ENCODE data around the gene NCAPG.

Gene NCAPG, protein sequence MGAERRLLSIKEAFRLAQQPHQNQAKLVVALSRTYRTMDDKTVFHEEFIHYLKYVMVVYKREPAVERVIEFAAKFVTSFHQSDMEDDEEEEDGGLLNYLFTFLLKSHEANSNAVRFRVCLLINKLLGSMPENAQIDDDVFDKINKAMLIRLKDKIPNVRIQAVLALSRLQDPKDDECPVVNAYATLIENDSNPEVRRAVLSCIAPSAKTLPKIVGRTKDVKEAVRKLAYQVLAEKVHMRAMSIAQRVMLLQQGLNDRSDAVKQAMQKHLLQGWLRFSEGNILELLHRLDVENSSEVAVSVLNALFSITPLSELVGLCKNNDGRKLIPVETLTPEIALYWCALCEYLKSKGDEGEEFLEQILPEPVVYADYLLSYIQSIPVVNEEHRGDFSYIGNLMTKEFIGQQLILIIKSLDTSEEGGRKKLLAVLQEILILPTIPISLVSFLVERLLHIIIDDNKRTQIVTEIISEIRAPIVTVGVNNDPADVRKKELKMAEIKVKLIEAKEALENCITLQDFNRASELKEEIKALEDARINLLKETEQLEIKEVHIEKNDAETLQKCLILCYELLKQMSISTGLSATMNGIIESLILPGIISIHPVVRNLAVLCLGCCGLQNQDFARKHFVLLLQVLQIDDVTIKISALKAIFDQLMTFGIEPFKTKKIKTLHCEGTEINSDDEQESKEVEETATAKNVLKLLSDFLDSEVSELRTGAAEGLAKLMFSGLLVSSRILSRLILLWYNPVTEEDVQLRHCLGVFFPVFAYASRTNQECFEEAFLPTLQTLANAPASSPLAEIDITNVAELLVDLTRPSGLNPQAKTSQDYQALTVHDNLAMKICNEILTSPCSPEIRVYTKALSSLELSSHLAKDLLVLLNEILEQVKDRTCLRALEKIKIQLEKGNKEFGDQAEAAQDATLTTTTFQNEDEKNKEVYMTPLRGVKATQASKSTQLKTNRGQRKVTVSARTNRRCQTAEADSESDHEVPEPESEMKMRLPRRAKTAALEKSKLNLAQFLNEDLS

DNA sequence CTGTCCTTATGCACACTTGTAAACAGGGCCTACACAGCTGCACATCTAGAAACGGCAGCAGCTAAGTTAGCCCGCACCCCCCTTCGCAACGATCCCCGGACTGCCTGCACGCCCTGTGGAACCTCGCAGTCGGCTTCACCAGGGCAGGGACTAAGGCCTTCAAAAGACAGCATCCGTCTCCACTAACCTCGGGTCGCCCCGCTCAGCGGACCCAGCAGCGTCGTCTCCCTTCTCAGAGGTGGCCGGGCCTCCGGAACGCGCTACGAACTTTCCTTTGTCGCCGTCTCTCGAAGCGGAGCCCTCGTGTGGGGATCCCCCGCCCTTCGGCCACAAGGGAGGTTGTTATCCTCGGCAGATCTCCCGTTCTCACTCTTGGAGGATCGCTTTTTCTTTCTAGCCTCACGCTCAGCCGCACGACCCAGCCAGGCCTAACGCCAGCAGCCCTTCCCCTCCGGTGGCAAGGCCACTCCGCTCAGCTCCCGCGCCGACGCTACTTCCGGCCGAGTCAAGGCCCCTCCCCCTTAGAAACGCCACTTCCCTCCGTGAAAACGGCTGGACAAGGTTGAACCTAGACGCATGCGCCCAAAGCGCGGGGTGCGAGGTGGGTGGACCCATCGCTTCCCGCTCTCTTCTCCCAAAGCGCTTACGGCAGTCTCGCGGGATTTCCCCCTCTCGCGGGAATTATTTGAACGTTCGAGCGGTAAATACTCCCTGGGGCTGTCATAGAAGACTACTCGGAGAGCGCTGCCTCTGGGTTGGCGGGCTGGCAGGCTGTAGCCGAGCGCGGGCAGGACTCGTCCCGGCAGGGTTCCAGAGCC lies at the start of gene NCAPG, which contains the start of gene DCAF16:
NCAPG (plus strand) TSS at position 720 of the 818 bp plus-strand sequence. CDS start 99 bp downstream, outside the sequence.
DCAF16 (minus strand) TSS at position 498 of the 818 bp plus-strand sequence. CDS start 6,616 bp downstream, outside the sequence.
- peak; percentile 95 for DNase-seq

DNA sequence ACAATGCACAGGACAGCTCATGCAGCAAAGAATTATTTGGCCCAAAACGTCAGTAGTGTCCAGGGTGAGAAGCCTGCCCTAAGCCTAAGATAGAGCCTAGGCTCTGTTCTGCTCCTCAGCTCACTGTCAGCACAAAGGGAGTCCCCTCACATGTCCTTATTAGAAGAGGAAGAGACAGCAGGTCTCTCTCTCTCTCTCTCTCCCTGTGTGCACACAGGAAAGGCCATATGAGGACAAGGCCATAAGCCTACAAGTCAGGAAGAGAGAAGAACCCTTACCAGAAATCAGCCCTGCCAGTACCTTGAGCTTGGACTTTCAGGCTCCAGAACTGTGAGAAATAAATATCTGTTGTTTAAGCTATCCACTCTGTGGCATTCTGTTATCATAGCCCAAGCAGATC lies 49.7 kb upstream of the NCAPG start:
- no peak for DNase-seq

DNA sequence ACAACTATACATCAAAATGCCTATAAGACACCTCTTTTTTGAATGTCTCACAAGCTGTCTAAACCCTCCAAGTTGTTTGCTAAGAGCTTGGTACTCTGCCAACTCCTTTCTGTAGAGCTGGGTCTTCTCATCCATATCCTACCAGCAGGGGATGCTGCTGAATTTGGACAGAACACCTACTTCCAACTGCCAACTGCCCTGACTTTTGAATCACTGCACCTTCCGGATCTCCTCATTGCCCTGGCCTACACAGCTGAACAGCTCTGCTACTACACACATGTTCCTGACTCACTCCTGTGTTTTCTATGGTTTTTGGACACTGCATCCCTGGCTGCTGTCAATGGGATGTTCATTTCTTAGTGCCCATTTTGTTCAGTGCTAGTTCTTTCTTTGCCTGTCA lies 48.1 kb upstream of the NCAPG start:
- no peak for DNase-seq

DNA sequence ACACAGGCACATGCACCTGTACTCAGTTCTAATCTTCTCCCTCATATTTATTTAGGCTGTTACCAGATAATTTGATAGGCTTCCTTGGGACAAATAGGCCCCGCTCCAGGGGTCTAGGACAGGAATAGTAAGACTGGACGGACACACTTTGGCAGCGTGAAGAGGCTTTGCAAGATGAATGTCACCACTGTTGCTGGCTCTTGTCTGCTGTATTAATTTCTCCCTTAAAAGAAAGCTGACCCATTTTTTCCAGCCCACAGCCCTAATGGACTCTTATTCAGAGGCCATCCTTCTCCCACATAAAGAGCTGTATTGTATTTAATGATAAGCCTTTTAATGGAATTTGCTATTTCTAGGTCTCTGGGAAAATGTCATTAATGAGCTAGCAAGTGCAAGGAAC lies 47.4 kb upstream of the NCAPG start:
- DNase-seq: no peak

DNA sequence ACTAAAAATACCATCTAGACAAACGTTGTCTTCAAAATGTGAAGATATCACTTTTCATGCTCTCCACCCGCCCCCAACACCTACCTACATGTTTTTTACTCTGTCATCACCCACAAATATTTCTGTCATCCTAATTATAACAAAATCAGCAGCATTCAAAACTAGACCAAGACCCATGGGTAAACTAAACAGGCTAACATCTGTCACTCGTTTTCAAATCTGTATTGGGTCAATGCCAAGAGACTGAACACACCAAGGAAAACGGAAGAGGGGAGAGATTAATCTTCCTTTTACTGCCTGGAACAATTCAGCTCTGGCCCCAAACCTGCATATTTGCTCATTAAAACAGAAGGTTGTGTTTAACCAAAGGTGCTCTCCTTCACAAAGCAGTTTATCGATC lies 46.8 kb upstream of the NCAPG start:
- no peak for DNase-seq

DNA sequence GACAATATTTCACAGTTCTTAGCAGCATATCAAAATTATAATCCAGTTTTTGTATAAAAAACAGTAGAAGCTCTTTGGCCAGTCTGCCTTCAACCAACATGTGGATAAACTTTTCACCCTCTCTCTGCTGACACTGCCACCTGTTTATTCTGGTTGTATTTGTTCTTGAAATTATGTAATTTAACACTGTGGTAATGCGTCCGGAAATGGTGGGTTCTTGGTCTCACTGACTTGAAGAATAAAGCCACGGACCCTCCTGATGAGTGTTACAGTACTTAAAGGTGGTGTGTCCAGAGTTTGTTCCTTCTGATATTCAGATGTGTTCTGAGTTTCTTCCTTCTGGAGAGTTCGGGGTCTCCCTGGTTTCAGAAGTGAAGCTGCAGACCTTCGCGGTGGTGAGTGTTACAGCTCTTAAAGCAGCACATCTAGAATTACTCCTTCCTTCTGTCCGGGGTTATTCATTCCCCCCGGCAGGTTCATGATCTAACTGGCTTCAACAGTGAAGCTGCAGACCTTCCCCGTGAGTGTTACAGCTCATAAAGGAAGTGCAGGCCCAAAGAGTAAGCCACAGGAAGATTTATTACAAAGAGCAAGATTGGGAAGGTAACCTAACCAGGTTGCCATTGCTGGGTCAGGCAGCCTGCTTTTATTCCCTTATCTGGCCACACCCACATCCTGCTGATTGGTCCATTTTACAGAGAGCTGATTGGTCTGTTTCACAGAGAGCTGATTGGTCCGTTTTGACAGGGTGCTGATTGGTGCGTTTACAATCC lies 45.1 kb upstream of the NCAPG start:
- no peak for DNase-seq

DNA sequence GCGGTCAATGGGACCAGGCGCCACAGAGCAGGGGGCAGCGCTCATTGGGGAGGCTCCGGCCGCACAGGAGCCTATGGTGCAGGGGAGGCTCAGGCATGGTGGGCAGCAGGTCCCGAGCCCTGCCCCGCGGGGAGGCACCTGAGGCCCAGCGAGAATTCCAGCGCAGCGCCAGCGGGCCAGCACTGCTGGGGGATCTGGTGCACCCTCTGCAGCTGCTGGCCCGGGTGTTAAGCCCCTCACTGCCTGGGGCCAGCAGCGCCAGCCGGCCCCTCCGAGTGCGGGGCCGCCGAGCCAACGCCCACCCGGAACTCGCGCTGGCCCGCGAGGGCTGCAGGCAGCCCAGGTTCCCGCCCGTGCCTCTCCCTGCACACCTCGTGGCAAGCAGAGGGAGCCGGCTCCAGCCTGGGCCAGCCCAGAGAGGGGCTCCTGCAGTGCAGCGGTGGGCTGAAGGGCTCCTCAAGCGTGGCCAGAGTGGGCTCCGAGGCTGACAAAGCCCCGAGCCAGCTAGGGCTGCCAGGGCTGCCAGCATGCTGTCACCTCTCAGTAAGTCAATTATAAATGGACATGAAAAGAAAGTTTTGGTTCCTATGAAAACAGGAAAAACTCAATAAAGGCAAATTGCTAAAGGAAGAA lies 43.8 kb upstream of the NCAPG start:
- DNase-seq: no peak

DNA sequence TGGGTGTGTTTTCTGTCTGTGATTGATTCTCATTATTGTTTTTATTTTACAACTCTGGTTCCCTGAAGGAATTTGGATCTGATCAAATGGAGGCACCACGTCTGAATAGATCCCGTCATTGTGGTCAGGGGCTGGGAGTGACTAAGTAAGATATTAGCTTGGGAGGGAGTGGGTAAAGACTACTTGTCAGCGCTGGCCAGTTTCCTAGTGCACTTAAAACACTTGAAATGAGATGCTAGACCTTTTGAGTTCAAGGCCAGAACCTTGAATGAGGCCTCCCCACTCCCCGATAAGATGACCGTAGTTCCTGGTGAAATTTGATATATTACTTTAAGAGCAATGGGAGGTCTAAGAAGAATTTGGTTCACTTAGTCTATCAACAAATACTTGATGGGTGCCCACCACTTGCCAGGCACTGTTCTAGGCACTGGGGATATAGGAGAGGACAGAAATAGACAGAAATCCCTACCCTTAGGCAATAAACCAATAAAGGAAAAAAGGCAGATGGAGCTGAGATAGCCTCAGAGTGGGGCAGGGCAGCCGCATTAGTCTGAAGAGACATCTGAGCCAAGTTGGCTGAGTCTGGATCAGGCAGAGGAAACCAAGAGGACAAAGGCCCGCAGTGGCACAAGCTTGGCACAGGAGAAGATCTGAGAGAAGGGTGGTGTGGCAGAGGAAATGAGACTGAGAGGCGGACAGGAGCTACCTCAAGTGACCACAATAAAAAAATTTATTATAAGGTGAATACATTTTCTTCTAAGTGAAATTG lies 41.2 kb upstream of the NCAPG start:
- DNase-seq: no peak

DNA sequence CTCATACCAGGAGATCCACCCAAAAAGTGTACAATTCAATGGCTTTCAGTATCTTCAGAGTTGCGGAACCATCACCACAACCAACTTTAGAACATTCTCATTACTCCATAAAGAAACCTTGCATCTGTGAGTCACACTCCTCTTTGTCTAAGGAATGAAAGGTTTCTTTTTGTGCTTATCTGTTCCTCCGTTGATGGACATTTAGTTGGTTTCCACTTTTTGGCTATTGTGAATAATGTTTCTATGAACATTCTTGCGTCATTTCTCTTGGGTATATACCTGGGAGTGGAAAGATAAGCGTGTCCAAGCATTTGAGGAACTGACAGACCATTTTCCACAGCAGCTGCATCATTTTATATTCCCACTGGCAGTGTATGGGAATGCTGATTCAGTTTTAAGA lies 39.9 kb upstream of the NCAPG start:
- DNase-seq: no peak

DNA sequence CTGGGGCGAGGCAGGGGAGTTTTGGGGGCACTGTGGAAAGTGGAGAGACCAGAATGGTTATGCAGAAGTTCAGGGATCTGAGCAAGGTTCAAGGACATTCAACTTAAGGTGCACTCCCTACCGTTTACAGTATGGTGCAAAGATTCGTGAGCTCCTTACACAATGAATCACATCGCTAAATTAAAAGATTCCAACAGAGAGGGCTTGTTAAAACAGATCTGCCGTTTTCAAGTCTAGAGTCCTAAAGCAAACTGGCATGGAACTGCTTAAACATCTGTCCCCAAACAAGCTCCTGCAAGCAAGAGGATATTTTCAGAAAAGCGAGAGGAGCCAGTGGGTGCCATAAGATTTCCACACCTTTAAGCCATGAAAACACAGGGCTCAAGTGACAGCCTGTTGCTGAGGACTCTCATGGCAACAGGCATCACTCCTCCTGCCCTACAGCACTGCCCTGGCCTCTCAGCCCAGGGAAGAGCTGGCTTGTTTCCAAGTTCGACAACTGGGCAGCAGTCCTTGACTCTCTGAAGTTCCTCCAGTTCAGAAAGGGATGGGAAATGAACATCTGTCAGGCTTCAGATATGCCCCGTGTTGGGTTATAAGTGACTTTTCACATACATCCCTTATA lies 39.4 kb upstream of the NCAPG start:
- DNase-seq: no peak

DNA sequence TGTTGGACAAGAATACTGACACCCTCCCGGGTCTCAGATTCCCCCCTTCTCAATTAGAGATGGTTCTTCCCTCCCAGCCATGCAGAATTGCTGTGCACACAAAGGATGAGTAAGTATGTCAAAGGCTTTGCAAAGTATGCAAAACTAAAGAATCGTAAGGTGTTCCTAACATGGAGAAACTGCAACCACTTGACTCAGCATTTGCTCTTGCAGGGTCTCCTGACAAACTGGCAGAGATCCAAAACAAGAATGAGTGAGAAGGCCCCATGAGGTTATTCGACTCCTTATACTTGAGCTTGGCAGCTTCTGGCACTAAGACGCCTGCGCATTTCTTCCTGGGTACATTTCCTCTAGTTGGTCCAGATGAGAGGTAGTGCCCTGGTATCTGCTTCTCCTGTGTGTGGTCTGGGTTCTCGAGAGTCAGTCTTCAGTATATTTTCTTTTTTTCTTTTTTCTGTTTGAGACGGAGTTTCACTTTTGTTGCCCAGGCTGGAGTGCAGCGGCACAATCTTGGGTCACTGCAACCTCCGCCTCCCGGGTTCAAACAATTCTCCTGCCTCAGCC lies 37.6 kb upstream of the NCAPG start:
- DNase-seq: no peak

DNA sequence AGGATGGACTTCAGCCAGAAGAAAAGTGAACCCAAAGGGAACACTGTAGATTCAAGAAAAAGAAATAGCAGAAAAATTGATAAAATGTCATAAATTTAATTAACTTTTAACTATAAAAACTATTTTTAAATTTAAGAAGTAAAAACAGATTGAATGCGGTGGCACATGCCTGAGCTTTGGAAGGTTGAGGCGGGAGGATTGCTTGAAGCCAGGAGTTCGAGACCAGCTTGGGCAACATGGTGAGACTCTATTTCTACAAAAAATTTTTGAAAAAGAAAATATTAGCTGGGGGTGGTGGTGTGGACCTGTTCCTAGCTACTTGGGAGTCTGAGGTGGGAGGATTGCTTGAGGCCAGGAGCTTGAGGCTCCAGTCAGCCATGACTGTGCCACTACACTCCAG lies 32.3 kb upstream of the NCAPG start:
- no peak for DNase-seq

DNA sequence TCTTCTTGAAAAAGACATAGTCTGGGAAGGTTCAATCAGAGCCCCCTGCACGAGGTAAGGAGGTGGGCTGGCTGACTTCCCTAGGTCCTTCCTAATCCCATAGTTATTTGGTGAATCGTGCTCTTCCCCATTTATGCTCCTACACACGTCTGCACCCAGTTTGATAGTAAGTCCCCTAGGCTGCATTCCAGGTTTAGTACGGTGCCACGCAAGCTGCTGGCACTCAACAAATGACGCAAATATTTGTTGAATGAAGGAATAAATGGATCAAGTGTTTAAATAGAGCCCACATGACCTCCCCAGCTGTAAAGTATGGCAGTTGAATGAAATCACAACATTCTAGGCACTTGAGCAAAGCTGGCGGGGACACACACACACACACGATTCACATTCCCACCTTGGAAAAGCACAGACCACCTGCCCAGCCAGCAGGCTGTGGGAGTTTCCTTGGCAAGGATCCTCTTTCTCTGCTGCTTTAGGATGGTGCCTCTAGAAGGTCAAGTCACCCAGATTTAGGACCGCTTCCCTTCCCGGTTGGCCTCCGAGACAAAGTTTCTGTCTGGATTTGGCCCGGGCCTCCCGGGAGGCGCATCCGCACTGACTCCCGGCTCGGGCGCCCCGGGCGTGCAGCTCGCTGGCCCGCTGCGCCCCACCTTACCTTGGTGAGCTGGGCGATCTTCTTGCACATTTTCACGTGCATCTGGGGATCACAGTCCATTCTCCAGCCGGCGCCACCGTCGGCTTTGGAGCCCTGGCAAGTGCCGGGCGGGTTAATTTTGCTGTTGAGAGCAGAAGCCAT lies 30.1 kb upstream of the NCAPG start:
- DNase-seq: peak; percentile 57

DNA sequence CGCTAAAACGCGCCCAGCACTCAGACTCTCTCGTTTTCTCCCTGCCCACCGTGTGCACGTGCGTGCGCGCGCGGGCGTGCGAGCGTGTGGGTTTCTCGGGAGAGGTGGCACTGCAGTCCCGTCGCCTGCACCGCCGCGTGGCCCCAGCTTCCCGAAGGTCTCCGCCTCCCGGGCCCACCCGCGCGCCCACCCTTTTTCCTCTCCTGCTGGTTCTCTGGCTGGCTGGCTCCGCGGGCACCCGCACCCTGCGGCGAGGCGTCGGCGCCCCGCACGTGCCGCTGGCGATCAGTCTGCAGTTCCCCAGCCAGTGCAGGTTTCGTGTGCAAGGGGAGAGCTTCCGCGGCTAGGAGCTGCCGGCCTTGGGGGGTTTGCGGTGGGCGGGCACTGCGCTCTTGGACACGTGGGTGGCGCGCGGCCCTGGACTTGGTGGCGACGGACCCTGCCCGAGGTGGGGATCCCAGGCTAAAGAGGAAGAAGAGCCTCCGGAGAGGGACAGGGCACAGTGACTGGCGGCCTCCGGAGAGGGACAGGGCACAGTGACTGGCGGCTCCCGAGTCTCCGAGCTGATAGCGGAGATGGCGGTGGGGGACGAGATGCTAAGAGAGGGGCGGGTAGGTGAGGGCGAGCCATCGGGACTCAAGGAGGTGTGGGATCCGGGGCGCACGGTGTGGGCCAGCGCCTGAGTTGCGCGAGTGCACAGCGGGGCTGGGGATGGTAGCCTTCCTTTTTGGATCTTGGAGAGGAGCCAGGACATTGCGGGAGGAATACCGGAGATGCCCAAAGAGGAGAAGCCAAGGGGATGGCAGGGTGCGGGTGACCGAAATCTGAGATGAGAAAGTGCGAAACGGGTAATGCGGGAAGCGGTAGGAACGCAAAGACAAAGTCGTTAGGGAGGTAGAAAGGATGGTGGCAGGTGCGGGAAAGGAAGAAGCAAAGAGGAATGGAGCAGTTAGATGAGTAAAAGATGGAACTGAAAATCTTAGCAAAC lies 29.2 kb upstream of the NCAPG start, which contains the start of gene FAM184B:
FAM184B (minus strand) TSS at position 322 of the 988 bp plus-strand sequence. CDS start 322 bp downstream, outside the sequence.
- no peak for DNase-seq

DNA sequence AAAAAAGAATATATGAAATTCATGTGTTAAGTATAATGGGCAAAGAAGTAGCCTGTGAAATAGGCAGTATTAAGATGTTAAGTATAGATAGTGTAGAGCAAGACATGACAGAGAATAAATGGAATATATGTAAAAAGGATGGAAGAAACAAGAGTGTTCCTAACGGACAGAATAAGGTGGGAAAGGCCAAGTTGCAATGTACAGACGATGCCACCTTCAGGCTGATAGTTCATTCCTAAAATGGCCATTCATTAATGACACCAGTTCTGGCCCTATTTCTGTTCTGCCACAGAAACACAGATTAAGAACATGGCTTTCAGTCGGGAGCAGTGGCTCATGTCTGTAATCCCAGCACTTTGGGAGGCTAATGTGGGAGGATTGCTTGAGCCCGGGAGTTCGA lies 24.9 kb upstream of the NCAPG start:
- no peak for DNase-seq

DNA sequence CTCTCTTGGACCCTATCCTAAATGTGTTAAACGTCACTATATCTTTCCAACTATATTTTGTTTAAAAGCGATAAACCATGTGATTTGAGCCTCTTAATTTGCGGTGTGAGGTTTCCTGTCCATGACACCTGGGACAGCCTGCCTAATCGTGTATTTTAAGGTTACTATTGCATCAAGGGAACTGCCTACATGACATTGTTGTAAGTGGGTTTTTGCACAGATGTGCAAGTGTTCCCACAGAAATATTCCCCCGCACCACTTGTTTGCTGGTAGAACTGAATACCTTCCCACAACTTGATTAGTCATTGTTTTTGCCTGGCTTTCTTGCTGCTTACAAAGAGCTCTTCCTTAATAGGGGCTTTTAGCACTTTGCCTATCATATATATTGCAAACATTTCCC lies 24.2 kb upstream of the NCAPG start:
- DNase-seq: no peak

DNA sequence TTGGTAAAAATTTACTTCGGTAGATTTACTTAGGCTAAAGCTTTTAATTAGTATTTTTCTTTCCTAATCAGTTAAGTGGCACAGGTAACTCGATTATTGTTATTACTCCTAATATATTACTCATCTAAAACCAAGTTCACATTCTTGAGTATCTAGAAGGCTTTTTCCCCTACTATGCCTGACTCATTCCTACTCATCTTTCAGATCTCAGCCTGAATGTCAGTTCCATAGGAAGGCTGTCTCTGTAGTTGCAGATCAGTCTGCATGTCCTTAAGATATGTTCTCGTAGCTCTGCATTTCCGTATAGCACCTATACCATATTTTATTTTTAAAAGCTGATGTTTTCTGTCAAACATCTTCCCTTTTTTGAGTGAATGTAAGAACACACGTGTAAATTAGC lies 23.5 kb upstream of the NCAPG start:
- DNase-seq: no peak

Data from NCI-H2029 treated with DMSO at 0.1 percent for 48 hours (cell line).